Endothelial cell of umbilical vein (primary cell): Measurements from ENCODE around the gene DNAI7.

Source experiments
- TF ChIP-seq, protein P1 (sequence below): IDR thresholded peaks from 2 replicates; pipeline ENCODE4 v1.6.1; 2011; ENCODE audit not compliant: insufficient read depth, insufficient read length
- TF ChIP-seq, protein P2 (sequence below), 2 donors: IDR thresholded peaks; 1 replicate in 1 of 2; 2 replicates in 1 of 2; pipeline ENCODE4 v1.5.1; 2011; ENCODE audit warnings: low read length in 2 of 2, mild to moderate bottlenecking in 2 of 2, moderate library complexity in 2 of 2, control low read depth in 1 of 2, inconsistent platforms in 1 of 2, low read depth in 1 of 2; ENCODE audit not compliant: insufficient read depth in 1 of 2; ENCODE audit errors: extremely low read depth in 1 of 2

DNA sequence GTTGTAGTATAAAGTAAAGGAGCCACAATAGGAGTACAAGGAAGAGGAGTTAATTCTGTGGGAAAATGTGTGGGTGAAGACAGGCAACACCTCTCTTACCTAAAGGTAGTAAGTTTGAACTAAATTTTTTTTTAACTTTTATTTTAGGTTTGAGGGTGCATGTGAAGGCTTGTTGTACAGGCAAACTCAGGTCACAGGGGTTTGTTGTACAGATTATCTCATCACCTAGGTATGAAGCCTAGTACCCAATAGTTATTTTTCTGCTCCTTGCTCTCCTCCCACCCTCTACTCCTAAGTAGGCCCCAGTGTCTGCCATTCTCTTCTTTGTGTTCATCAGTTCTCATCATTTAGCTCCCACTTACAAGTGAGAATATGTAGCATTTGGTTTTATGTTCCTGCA lies 70.5 kb downstream of the DNAI7 start:
- TF ChIP-seq, protein P1, sequence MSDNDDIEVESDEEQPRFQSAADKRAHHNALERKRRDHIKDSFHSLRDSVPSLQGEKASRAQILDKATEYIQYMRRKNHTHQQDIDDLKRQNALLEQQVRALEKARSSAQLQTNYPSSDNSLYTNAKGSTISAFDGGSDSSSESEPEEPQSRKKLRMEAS, result no peak
- TF ChIP-seq, protein P2, sequence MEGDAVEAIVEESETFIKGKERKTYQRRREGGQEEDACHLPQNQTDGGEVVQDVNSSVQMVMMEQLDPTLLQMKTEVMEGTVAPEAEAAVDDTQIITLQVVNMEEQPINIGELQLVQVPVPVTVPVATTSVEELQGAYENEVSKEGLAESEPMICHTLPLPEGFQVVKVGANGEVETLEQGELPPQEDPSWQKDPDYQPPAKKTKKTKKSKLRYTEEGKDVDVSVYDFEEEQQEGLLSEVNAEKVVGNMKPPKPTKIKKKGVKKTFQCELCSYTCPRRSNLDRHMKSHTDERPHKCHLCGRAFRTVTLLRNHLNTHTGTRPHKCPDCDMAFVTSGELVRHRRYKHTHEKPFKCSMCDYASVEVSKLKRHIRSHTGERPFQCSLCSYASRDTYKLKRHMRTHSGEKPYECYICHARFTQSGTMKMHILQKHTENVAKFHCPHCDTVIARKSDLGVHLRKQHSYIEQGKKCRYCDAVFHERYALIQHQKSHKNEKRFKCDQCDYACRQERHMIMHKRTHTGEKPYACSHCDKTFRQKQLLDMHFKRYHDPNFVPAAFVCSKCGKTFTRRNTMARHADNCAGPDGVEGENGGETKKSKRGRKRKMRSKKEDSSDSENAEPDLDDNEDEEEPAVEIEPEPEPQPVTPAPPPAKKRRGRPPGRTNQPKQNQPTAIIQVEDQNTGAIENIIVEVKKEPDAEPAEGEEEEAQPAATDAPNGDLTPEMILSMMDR (IDR thresholded peaks at IDR 0.05; ENCODE audit: extremely low read depth in 1 of 2, insufficient read depth in 1 of 2, low read depth in 1 of 2, low read length in 2 of 2), result no peak
